Activated CD4-positive, alpha-beta T cell treated with anti-CD3 and anti-CD28 coated beads, Interleukin-2, amount 10 ng/mL, durations not matched to agents 7 days and 5 days (primary cell): ENCODE measurements around the gene PLXND1. TPM values are rescaled to one million over a fixed set of nuclear protein-coding genes. Genes with fewer than 3 reads are reported as not detected.
"Not testable (repeated sequence)": the region's sequence is repeated elsewhere in the genome, so short reads cannot be mapped to it uniquely, and the experiment has no call there.

ENCODE experiments used
- CTCF ChIA-PET: fragments of 350-600 bp; sonication (Branson Sonifier 250); formaldehyde crosslinking; loops from one replicate; lab custom pipeline; 2021; ENCODE audit warnings: antibody characterized with exemption; lab: Charles Lee
- POLR2A ChIA-PET: fragments of 350-600 bp; sonication (Branson Sonifier 250); formaldehyde crosslinking; loops from one replicate; lab custom pipeline; 2021; ENCODE audit warnings: antibody characterized with exemption; lab: Charles Lee
- DNase-seq: peaks from one replicate; pipeline ENCODE4 v3.0.0-alpha.2; 2020
- H3K27ac Mint-ChIP-seq: one replicate; pipeline ENCODE4 v1.8.0; 2021; ENCODE audit warnings: mild to moderate bottlenecking, moderate library complexity, mixed read lengths
- H3K27me3 Mint-ChIP-seq: one replicate; pipeline ENCODE4 v1.8.0; 2021; ENCODE audit warnings: mixed read lengths
- H3K36me3 Mint-ChIP-seq: one replicate; pipeline ENCODE4 v1.8.0; 2021; ENCODE audit warnings: low read depth, mixed read lengths
- H3K4me1 Mint-ChIP-seq: one replicate; pipeline ENCODE4 v1.8.0; 2021; ENCODE audit warnings: mixed read lengths
- H3K4me3 Mint-ChIP-seq: one replicate; pipeline ENCODE4 v1.8.0; 2021; ENCODE audit warnings: mild to moderate bottlenecking, moderate library complexity, mixed read lengths
- H3K9me3 Mint-ChIP-seq: one replicate; pipeline ENCODE4 v1.8.0; 2021; ENCODE audit warnings: mixed read lengths
- total RNA-seq, 2 experiments: library from RNA; stranded (reverse); gene quantifications; one replicate each; pipeline ENCODE4 v1.2.3, GENCODE V29; 2021

PLXND1 gene
- total RNA-seq, 2 experiments from 2014 or later, result 1.2 to 1.4 TPM

- H3K4me1 Mint-ChIP-seq, H3K4me3 Mint-ChIP-seq, DNase-seq, H3K36me3 Mint-ChIP-seq, H3K27me3 Mint-ChIP-seq, H3K9me3 Mint-ChIP-seq, POLR2A ChIA-PET: not testable (repeated sequence)
- CTCF ChIA-PET, result interaction anchor here (1.5 kb wide), 1 partner anchor 10 kb away, joined by 3 read pairs; no protein-coding TSS in a partner anchor
- peak overlapping the region; percentile 25 for H3K27ac Mint-ChIP-seq
Measured at GRCh38 chr3:129640985-129641384, 34.5 kb upstream of the PLXND1 start.

GRCh38 chr3:129638481-129638880 is 32.0 kb upstream of the PLXND1 start:
- no peaks in the 10 kb centered on the region for H3K36me3 Mint-ChIP-seq
- no peak for DNase-seq
- ChIA-PET POLR2A (no interaction called here), CTCF (interaction anchor here (1.7 kb wide), 1 partner anchor 11 kb away, joined by 3 read pairs; no protein-coding TSS in a partner anchor)
- H3K4me1 Mint-ChIP-seq, result no peaks in the 10 kb centered on the region
- no peak overlapping the region for H3K4me3 Mint-ChIP-seq
- H3K9me3 Mint-ChIP-seq, result no peaks in the 10 kb centered on the region
- peaks cover 12% of the 10 kb centered on the region for H3K27me3 Mint-ChIP-seq
- H3K27ac Mint-ChIP-seq, result no peak overlapping the region

- Mint-ChIP-seq H3K4me3 (no peak overlapping the region), H3K27ac (no peak overlapping the region), H3K27me3 (peaks cover 12% of the 10 kb centered on the region), H3K9me3 (no peaks in the 10 kb centered on the region), H3K36me3 (no peaks in the 10 kb centered on the region), H3K4me1 (no peaks in the 10 kb centered on the region)
- DNase-seq, result no peak
- ChIA-PET CTCF (no interaction called here), POLR2A (no interaction called here)
Measured at GRCh38 chr3:129636082-129636481, 29.6 kb upstream of the PLXND1 start.

- H3K9me3 Mint-ChIP-seq, result no peaks in the 10 kb centered on the region
- no peak overlapping the region for H3K27ac Mint-ChIP-seq
- no peak for DNase-seq
- H3K27me3 Mint-ChIP-seq, result peaks cover 12% of the 10 kb centered on the region
- no peaks in the 10 kb centered on the region for H3K36me3 Mint-ChIP-seq
- ChIA-PET CTCF (no interaction called here), POLR2A (no interaction called here)
- no peak overlapping the region for H3K4me3 Mint-ChIP-seq
- no peaks in the 10 kb centered on the region for H3K4me1 Mint-ChIP-seq
Measured at GRCh38 chr3:129635656-129636055, 29.2 kb upstream of the PLXND1 start.

GRCh38 chr3:129633751-129634481 is 27.4 kb upstream of the PLXND1 start:
- ChIA-PET POLR2A (no interaction called here), CTCF (interaction anchor here (0.6 to 1.2 kb wide), 2 partner anchors 38 to 192 kb away, joined by 3 read pairs; no protein-coding TSS in a partner anchor)
- H3K27me3 Mint-ChIP-seq, result peaks cover 12% of the 10 kb centered on the region
- no peaks in the 10 kb centered on the region for H3K4me1 Mint-ChIP-seq
- no peaks in the 10 kb centered on the region for H3K36me3 Mint-ChIP-seq
- no peaks in the 10 kb centered on the region for H3K9me3 Mint-ChIP-seq
- H3K27ac Mint-ChIP-seq, result no peak overlapping the region
- H3K4me3 Mint-ChIP-seq, result no peak overlapping the region
- DNase-seq, result no peak

GRCh38 chr3:129632977-129633376 is 26.5 kb upstream of the PLXND1 start:
- CTCF ChIA-PET, result no interaction called here
- Mint-ChIP-seq H3K4me1 (peaks cover 3% of the 10 kb centered on the region), H3K36me3 (no peaks in the 10 kb centered on the region), H3K9me3 (no peaks in the 10 kb centered on the region), H3K4me3 (no peak overlapping the region), H3K27ac (no peak overlapping the region), H3K27me3 (peaks cover 15% of the 10 kb centered on the region)
- DNase-seq, result no peak
- POLR2A ChIA-PET, result no interaction called here

- peaks cover 19% of the 10 kb centered on the region for H3K27me3 Mint-ChIP-seq
- POLR2A ChIA-PET, result no interaction called here
- no peaks in the 10 kb centered on the region for H3K36me3 Mint-ChIP-seq
- no peak overlapping the region for H3K27ac Mint-ChIP-seq
- H3K4me3 Mint-ChIP-seq, result no peak overlapping the region
- H3K9me3 Mint-ChIP-seq, result no peaks in the 10 kb centered on the region
- no peak for DNase-seq
- peaks cover 7% of the 10 kb centered on the region for H3K4me1 Mint-ChIP-seq
- CTCF ChIA-PET, result no interaction called here
Measured at GRCh38 chr3:129632556-129632955, 26.1 kb upstream of the PLXND1 start.

- Mint-ChIP-seq H3K36me3 (no peaks in the 10 kb centered on the region), H3K4me1 (peaks cover 12% of the 10 kb centered on the region), H3K9me3 (no peaks in the 10 kb centered on the region), H3K4me3 (no peak overlapping the region), H3K27me3 (peaks cover 20% of the 10 kb centered on the region), H3K27ac (no peak overlapping the region)
- ChIA-PET POLR2A (no interaction called here), CTCF (no interaction called here)
- DNase-seq, result no peak
Measured at GRCh38 chr3:129632056-129632455, 25.6 kb upstream of the PLXND1 start.

- Mint-ChIP-seq H3K4me1 (peaks cover 24% of the 10 kb centered on the region), H3K27me3 (peaks cover 19% of the 10 kb centered on the region), H3K27ac (no peak overlapping the region), H3K9me3 (no peaks in the 10 kb centered on the region), H3K36me3 (no peaks in the 10 kb centered on the region), H3K4me3 (no peak overlapping the region)
- no peak for DNase-seq
- ChIA-PET POLR2A (no interaction called here), CTCF (interaction anchor here (0.9 kb wide), 1 partner anchor 32 kb away, joined by 3 read pairs; no protein-coding TSS in a partner anchor)
Measured at GRCh38 chr3:129629011-129629410, 22.5 kb upstream of the PLXND1 start.

GRCh38 chr3:129628169-129628522 is 21.7 kb upstream of the PLXND1 start:
- Mint-ChIP-seq H3K36me3 (no peaks in the 10 kb centered on the region), H3K4me1 (peaks cover 24% of the 10 kb centered on the region), H3K4me3 (peak overlapping the region; percentile 71), H3K27ac (no peak overlapping the region), H3K27me3 (peaks cover 17% of the 10 kb centered on the region), H3K9me3 (no peaks in the 10 kb centered on the region)
- ChIA-PET POLR2A (no interaction called here), CTCF (interaction anchor here (0.9 to 1.6 kb wide), 4 partner anchors 10 to 39 kb away, joined by 3 to 6 read pairs (median 3); no protein-coding TSS in a partner anchor)
- no peak for DNase-seq

GRCh38 chr3:129627350-129628168 is 21.1 kb upstream of the PLXND1 start:
- Mint-ChIP-seq H3K4me3 (peak overlapping the region; percentile 71), H3K36me3 (no peaks in the 10 kb centered on the region), H3K27ac (peak overlapping the region; percentile 76), H3K4me1 (peaks cover 24% of the 10 kb centered on the region), H3K9me3 (no peaks in the 10 kb centered on the region), H3K27me3 (peaks cover 17% of the 10 kb centered on the region)
- POLR2A ChIA-PET, result no interaction called here
- peak; percentile 59 for DNase-seq
- CTCF ChIA-PET, result interaction anchor here (0.9 to 1.6 kb wide), 6 partner anchors 11 to 326 kb away, joined by 3 to 6 read pairs (median 4); no protein-coding TSS in a partner anchor

GRCh38 chr3:129626744-129627349 is 20.4 kb upstream of the PLXND1 start:
- H3K4me3 Mint-ChIP-seq, result peak overlapping the region; percentile 71
- peaks cover 17% of the 10 kb centered on the region for H3K27me3 Mint-ChIP-seq
- POLR2A ChIA-PET, result no interaction called here
- H3K36me3 Mint-ChIP-seq, result no peaks in the 10 kb centered on the region
- CTCF ChIA-PET, result interaction anchor here (1.2 to 1.6 kb wide), 3 partner anchors 19 to 326 kb away, joined by 4 to 6 read pairs (median 4); no protein-coding TSS in a partner anchor
- peaks cover 24% of the 10 kb centered on the region for H3K4me1 Mint-ChIP-seq
- no peaks in the 10 kb centered on the region for H3K9me3 Mint-ChIP-seq
- peak; percentile 49 for DNase-seq
- no peak overlapping the region for H3K27ac Mint-ChIP-seq
